Measurements from ENCODE around the gene TEAD4.

DNA sequence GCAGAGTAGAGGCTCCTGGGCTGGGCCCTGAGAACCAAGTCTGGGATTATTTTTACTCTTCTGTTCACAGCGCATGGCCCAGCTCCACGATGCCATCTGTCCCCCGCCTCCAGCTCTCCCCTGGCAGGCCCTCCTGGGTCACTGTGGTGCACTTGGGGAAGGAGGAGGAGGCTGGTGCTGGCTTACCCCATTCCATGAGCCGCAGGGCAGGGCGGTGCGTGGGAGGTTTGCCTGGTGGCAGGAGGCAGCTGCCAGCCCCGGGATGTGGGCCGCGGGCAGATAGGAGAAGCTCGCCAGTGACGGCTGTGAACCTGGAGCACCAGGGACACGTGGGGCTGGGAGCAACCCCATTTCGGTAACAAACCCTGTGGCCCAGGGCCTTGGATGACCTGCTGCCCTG lies 23.2 kb downstream of the TEAD4 start:
- no peak for TF ChIP-seq POLR2A (IDR thresholded peaks at IDR 0.05)
- TF ChIP-seq, protein P1, sequence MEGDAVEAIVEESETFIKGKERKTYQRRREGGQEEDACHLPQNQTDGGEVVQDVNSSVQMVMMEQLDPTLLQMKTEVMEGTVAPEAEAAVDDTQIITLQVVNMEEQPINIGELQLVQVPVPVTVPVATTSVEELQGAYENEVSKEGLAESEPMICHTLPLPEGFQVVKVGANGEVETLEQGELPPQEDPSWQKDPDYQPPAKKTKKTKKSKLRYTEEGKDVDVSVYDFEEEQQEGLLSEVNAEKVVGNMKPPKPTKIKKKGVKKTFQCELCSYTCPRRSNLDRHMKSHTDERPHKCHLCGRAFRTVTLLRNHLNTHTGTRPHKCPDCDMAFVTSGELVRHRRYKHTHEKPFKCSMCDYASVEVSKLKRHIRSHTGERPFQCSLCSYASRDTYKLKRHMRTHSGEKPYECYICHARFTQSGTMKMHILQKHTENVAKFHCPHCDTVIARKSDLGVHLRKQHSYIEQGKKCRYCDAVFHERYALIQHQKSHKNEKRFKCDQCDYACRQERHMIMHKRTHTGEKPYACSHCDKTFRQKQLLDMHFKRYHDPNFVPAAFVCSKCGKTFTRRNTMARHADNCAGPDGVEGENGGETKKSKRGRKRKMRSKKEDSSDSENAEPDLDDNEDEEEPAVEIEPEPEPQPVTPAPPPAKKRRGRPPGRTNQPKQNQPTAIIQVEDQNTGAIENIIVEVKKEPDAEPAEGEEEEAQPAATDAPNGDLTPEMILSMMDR (IDR thresholded peaks at IDR 0.05), result no peak
- TF ChIP-seq POLR2AphosphoS5 (IDR thresholded peaks at IDR 0.05), result no peak
